GM23338 (cell line): ENCODE data around the gene ENOPH1. TPM values are rescaled to one million over a fixed set of nuclear protein-coding genes. Genes with fewer than 3 reads are reported as not detected.
A peak's percentile ranks its signal among the peaks of the same experiment; 100 is the strongest.

Source experiments
- ATAC-seq: fragments of 200-7000 bp; cut with Tn5 transposase; 3 replicates; pipeline ENCODE4 v1.9.1; 2020
- DNase-seq: peaks from one replicate; pipeline ENCODE4 v3.0.0-alpha.2; 2015; ENCODE audit warnings: low spot score
- H2AFZ ChIP-seq: fragments of 200-600 bp; sonication (generic); 2 replicates; pipeline ENCODE4 v1.8.0; 2016; ENCODE audit warnings: antibody characterized with exemption, mild to moderate bottlenecking, moderate library complexity
- H3F3A ChIP-seq: fragments of 200-600 bp; sonication (generic); replicated peaks from 2 replicates; pipeline ENCODE4 v1.8.0; 2017; ENCODE audit warnings: antibody characterized with exemption, mixed run types, low read depth
- H3K27ac ChIP-seq: fragments of 200-600 bp; sonication (generic); 2 replicates; pipeline ENCODE4 v1.6.1; 2016; ENCODE audit warnings: low read depth
- H3K27me3 ChIP-seq: fragments of 200-600 bp; sonication (generic); 2 replicates; pipeline ENCODE4 v1.8.0; 2016; ENCODE audit warnings: mild to moderate bottlenecking, mixed run types, moderate library complexity; ENCODE audit not compliant: insufficient read depth
- H3K36me3 ChIP-seq: fragments of 200-600 bp; sonication (generic); 2 replicates; pipeline ENCODE4 v1.8.0; 2016; ENCODE audit warnings: mild to moderate bottlenecking; ENCODE audit not compliant: insufficient read depth
- H3K4me1 ChIP-seq: fragments of 200-600 bp; sonication (generic); 2 replicates; pipeline ENCODE4 v1.8.0; 2016; ENCODE audit warnings: mild to moderate bottlenecking, moderate library complexity; ENCODE audit not compliant: insufficient read depth
- H3K4me2 ChIP-seq: fragments of 200-600 bp; sonication (generic); 2 replicates; pipeline ENCODE4 v1.7.1; 2017; ENCODE audit warnings: mixed run types
- H3K4me3 ChIP-seq: fragments of 200-600 bp; sonication (generic); 2 replicates; pipeline ENCODE4 v1.6.1; 2016; ENCODE audit warnings: mixed run types
- H3K79me2 ChIP-seq: fragments of 200-600 bp; sonication (generic); replicated peaks from 2 replicates; pipeline ENCODE4 v1.8.0; 2017; ENCODE audit warnings: mild to moderate bottlenecking; ENCODE audit not compliant: insufficient read depth
- H3K9me2 ChIP-seq: fragments of 200-600 bp; sonication (generic); 2 replicates; pipeline ENCODE4 v1.8.0; 2017; ENCODE audit not compliant: insufficient read depth
- H4K20me1 ChIP-seq: fragments of 200-600 bp; sonication (generic); replicated peaks from 2 replicates; pipeline ENCODE4 v1.8.0; 2017; ENCODE audit warnings: mild to moderate bottlenecking; ENCODE audit not compliant: insufficient read depth
- H3K27ac Mint-ChIP-seq: 2 replicates; pipeline ENCODE4 v1.8.0; 2020; ENCODE audit warnings: inconsistent platforms, mild to moderate bottlenecking, moderate library complexity, mixed read lengths
- H3K27me3 Mint-ChIP-seq: 3 replicates; pipeline ENCODE4 v1.8.0; 2022; ENCODE audit warnings: low read depth, mild to moderate bottlenecking, moderate library complexity, mixed read lengths, inconsistent platforms; ENCODE audit not compliant: insufficient read depth, poor library complexity
- H3K36me3 Mint-ChIP-seq: 3 replicates; pipeline ENCODE4 v1.8.0; 2021; ENCODE audit warnings: low read depth, mild to moderate bottlenecking, inconsistent platforms, moderate library complexity, mixed read lengths
- H3K4me1 Mint-ChIP-seq: 3 replicates; pipeline ENCODE4 v1.8.0; 2020; ENCODE audit warnings: mild to moderate bottlenecking, inconsistent platforms, mixed read lengths
- H3K4me3 Mint-ChIP-seq: 3 replicates; pipeline ENCODE4 v1.8.0; 2021; ENCODE audit warnings: moderate library complexity, mild to moderate bottlenecking, inconsistent platforms, mixed read lengths
- H3K9me3 Mint-ChIP-seq: 3 replicates; pipeline ENCODE4 v1.8.0; 2020; ENCODE audit warnings: moderate library complexity, mild to moderate bottlenecking, inconsistent platforms, mixed read lengths
- CREB1 ChIP-seq: fragments of 250-450 bp; sonication (Bioruptor Pico); IDR thresholded peaks from 2 replicates; pipeline ENCODE4 v1.5.0; 2020; ENCODE audit warnings: low read depth, mild to moderate bottlenecking, moderate library complexity
- ETS1 ChIP-seq: IDR thresholded peaks from 2 replicates; pipeline ENCODE4 v1.6.1; 2016; ENCODE audit warnings: antibody characterized with exemption
- EZH2phosphoT487 ChIP-seq: fragments of 200-600 bp; sonication (generic); IDR thresholded peaks from one replicate; pipeline ENCODE4 v1.8.1; 2018; ENCODE audit warnings: antibody characterized with exemption; ENCODE audit not compliant: unreplicated experiment
- JUNB ChIP-seq: IDR thresholded peaks from one replicate; pipeline ENCODE4 v1.6.1; 2016; ENCODE audit warnings: antibody characterized with exemption; ENCODE audit not compliant: unreplicated experiment
- NANOG ChIP-seq: IDR thresholded peaks from 2 replicates; pipeline ENCODE4 v1.6.1; 2016; ENCODE audit warnings: antibody characterized with exemption, borderline replicate concordance
- POLR2AphosphoS5 ChIP-seq: IDR thresholded peaks from 2 replicates; pipeline ENCODE4 v1.6.1; 2016; ENCODE audit warnings: antibody characterized with exemption, low read depth
- STAT1 ChIP-seq: IDR thresholded peaks from one replicate; pipeline ENCODE4 v1.6.1; 2016; ENCODE audit warnings: antibody characterized with exemption; ENCODE audit not compliant: unreplicated experiment
- ZNF114 ChIP-seq: fragments of 250-450 bp; sonication (Bioruptor Pico); IDR thresholded peaks from 2 replicates; pipeline ENCODE4 v1.5.0; 2020; ENCODE audit warnings: mild to moderate bottlenecking, moderate library complexity
- ZNF331 ChIP-seq: fragments of 250-450 bp; sonication (Bioruptor Pico); IDR thresholded peaks from 2 replicates; pipeline ENCODE4 v1.5.0; 2020; ENCODE audit warnings: low read depth, mild to moderate bottlenecking, moderate library complexity
- polyA plus RNA-seq: library from polyadenylated mRNA; unstranded; fragments of >200 nt; fragmentation: Nextera tagmentation; extraction: Ambion mirVana; gene quantifications from 2 replicates; pipeline ENCODE4 v1.2.1, GENCODE V29; 2016
- total RNA-seq: library from RNA; depleted of rRNA; stranded (reverse); fragments of >200 nt; shearing (Covaris generic); gene quantifications from 2 replicates; pipeline ENCODE4 v1.2.3, GENCODE V29; 2014
- TF ChIP-seq, protein P1 (sequence below): IDR thresholded peaks from one replicate; pipeline ENCODE4 v1.6.1; 2018; ENCODE audit warnings: antibody characterized with exemption; ENCODE audit not compliant: unreplicated experiment
- TF ChIP-seq, protein P2 (sequence below), 2 experiments: fragments of 200-600 bp in 1 of 2; sonication (generic) in 1 of 2; conservative IDR thresholded peaks; 2 replicates each; pipeline versions ENCODE4 v1.5.1 to v1.6.1; 2016 to 2017; ENCODE audit warnings: antibody characterized with exemption in 2 of 2, low read depth in 2 of 2, mild to moderate bottlenecking in 2 of 2, moderate library complexity in 1 of 2

The ENOPH1 gene
- total and polyA plus RNA-seq, 2 experiments from 2014 or later, result 105 to 146 TPM

DNA sequence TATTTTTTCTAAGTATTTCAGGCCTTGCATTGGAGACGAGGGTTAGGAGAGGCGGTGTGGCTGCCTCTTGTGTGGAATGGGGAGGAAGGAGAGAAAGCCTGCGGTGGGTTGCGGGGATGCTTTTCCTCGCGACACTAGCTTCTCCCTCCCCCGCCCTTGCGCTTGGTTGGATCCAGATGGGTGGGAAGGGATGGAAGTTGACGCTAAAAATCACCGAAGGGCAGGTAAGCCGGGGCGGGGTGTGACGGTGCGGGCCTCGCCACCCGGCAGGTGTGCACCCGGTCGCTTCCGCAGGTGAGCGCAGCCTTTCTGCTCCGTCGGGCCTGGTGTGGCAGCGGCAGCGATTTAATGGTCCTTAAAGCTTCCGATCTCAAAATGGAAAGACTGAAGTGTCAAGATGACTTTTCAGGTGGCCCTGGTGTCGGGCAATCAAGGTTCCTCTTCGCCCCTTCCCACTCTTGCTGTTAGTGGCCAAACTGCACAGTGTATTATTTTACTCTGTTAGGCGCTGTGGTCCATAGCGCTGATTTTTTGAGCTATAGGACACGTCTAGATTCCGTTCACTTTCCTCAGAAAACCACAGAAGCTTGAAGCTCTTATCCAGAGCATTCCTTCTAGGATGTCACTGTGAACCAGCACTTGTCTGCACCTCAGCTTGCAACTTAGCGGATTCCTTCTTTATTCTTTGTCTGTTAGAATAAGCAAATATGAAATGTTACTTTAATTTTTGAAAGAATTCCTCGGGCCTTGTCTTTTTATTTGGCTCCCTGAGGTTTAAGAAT is 765 bp downstream of the ENOPH1 start:
- TF ChIP-seq STAT1 (no peak), POLR2AphosphoS5 (no peak), ETS1 (no peak), ZNF114 (CRISPR knock-in tag) (no peak), EZH2phosphoT487 (no peak), JUNB (no peak), NANOG (no peak), CREB1 (CRISPR knock-in tag) (no peak), ZNF331 (CRISPR knock-in tag) (no peak)
- TF ChIP-seq, protein P1, sequence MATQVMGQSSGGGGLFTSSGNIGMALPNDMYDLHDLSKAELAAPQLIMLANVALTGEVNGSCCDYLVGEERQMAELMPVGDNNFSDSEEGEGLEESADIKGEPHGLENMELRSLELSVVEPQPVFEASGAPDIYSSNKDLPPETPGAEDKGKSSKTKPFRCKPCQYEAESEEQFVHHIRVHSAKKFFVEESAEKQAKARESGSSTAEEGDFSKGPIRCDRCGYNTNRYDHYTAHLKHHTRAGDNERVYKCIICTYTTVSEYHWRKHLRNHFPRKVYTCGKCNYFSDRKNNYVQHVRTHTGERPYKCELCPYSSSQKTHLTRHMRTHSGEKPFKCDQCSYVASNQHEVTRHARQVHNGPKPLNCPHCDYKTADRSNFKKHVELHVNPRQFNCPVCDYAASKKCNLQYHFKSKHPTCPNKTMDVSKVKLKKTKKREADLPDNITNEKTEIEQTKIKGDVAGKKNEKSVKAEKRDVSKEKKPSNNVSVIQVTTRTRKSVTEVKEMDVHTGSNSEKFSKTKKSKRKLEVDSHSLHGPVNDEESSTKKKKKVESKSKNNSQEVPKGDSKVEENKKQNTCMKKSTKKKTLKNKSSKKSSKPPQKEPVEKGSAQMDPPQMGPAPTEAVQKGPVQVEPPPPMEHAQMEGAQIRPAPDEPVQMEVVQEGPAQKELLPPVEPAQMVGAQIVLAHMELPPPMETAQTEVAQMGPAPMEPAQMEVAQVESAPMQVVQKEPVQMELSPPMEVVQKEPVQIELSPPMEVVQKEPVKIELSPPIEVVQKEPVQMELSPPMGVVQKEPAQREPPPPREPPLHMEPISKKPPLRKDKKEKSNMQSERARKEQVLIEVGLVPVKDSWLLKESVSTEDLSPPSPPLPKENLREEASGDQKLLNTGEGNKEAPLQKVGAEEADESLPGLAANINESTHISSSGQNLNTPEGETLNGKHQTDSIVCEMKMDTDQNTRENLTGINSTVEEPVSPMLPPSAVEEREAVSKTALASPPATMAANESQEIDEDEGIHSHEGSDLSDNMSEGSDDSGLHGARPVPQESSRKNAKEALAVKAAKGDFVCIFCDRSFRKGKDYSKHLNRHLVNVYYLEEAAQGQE, result no peak
- TF ChIP-seq, protein P2, sequence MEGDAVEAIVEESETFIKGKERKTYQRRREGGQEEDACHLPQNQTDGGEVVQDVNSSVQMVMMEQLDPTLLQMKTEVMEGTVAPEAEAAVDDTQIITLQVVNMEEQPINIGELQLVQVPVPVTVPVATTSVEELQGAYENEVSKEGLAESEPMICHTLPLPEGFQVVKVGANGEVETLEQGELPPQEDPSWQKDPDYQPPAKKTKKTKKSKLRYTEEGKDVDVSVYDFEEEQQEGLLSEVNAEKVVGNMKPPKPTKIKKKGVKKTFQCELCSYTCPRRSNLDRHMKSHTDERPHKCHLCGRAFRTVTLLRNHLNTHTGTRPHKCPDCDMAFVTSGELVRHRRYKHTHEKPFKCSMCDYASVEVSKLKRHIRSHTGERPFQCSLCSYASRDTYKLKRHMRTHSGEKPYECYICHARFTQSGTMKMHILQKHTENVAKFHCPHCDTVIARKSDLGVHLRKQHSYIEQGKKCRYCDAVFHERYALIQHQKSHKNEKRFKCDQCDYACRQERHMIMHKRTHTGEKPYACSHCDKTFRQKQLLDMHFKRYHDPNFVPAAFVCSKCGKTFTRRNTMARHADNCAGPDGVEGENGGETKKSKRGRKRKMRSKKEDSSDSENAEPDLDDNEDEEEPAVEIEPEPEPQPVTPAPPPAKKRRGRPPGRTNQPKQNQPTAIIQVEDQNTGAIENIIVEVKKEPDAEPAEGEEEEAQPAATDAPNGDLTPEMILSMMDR (conservative IDR thresholded peaks at IDR 0.05; ENCODE audit: low read depth in 2 of 2), result no peak
- Histone ChIP-seq H3K36me3 (peaks cover 40% of the 10 kb centered on the region), H3K9me2 (no peaks in the 10 kb centered on the region), H3K79me2 (peaks cover 89% of the 10 kb centered on the region), H4K20me1 (peaks cover 75% of the 10 kb centered on the region), H3K4me3 (peak overlapping the region; percentile 99), H3K27ac (peak overlapping the region; percentile 99), H3F3A (peaks cover 23% of the 10 kb centered on the region), H3K4me1 (peaks cover 37% of the 10 kb centered on the region), H3K4me2 (peak overlapping the region; percentile 84), H2AFZ (no peak overlapping the region; the same call in none of the 2 replicates), H3K27me3 (no peaks in the 10 kb centered on the region)
- Mint-ChIP-seq H3K9me3 (peaks cover 5% of the 10 kb centered on the region; the same call in 2 of the 3 replicates), H3K27me3 (peaks cover 24% of the 10 kb centered on the region), H3K36me3 (peaks cover 69% of the 10 kb centered on the region), H3K4me1 (peaks cover 27% of the 10 kb centered on the region), H3K4me3 (peak overlapping the region; percentile 100), H3K27ac (peak overlapping the region; percentile 95)
- DNase-seq (peak; percentile 69), ATAC-seq (peak; percentile 15)
